GM21423 (cell line): ENCODE results near the gene SDC3.
"Not testable (repeated sequence)": the region's sequence is repeated elsewhere in the genome, so short reads cannot be mapped to it uniquely, and the experiment has no call there.

Experiments used
- ATAC-seq: cut with Tn5 transposase; IDR thresholded peaks from one replicate; pipeline ENCODE4 v1.9.1; 2021; ENCODE audit warnings: mild to moderate bottlenecking, moderate library complexity; ENCODE audit not compliant: unreplicated experiment

The SDC3 gene

DNA sequence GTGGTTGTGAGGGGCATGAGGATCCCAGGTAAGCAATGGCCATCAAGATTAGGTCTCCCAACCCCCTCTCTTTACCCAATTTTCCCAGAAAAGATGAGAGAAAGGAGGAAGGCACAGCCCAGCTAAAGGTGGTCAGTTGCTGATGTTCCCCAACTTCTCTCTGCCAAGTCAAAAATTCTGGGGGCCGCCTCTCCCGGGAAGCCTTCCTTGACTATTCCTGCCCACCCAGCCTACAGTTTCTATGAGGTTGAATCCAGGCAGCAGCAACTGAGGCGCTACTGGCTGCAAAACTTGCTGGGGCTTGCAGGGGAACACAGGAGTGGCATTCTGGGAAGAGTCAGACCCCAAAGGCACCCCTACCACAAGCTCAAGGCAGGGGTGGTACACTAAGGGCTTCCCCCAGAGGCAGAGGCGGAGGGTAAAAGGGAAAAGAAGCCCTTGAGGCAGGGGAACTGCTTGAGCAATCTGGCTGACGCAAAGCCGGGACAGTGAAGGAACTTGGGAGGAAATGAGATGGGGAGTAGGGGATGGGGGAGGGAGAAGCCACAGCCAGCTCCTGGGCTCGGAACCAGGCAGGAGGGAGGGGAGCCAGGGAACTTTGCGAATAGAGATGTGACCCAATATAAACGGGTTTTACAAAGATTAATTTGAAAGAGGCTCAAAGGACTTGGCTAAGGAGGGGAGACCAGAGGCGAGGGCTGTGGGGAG lies 31.2 kb downstream of the SDC3 start:
- ATAC-seq: no peak

DNA sequence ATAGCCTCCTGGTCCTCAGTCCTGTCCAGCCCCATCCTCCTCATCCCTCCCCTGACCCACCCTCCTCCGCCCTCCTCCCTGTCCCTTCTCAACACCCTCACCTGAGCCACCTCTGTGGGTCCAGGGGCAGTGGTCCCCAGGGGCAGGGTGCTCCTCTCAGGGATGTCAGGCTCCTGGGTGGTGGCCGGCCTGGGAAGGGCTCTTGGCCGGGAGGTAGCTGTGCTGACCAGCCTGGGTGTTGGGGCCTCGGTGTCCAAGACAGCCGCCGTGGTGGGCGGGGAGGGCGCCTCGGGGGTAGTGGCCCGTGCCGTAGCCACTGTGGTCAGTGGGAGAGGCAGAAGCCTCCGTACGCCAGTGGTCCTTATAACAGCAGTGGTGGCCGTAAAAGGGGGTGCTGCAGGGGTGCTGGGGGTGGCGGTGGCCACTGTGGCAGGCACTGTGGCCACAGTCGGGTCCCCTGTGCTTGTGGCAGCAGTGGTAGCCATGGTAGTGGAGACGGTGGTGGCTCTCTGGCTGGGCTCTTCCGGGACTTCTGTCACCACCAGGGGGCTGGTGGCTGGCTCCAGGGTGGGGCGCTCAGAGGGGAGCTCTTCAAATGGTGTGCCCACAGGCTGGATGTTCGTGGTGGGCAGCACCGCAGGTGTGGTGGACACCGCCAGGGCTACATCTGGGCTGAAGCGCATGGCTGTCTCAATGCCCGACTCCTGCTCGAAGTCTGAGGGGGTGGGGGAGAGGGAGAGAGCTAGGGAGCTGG lies 31.9 kb downstream of the SDC3 start:
- no peak for ATAC-seq

DNA sequence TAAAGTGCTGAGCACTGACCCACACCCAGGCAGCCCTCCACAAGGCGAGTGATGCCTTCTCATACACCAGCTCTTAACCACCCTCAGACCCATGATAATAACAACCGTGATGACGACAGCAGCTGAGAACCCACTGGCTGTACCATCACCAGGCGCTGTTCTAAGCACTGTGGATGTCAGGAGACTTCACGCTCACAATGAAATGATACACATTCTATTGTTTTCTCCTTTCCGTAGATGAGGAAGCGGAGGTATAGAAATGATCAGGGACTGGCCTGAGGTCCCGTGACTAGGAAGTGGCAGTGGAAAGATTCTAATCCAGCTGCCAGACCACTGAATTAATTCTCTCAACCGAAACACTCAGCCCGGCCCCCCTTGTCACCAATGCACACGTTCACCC lies 32.6 kb downstream of the SDC3 start:
- ATAC-seq: no peak

DNA sequence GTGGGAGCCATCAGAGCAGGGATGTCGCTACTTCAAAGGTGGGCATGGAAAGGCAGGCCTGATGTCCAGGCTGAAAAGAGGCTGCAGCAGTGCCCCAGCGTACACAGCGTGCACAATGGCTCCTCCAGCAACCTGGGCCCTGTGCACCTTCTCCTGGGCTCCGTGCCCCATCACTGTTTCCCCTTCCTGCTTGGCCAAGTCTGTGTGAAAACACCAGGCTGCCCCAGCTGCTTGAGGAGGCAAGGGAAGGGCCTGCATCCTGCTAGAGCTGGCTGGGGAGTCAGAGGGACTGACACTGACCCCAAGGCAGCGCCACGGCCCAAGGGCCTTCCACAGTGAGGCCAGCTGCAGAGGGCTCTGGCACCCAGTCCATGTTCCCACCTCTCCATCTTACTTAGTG lies 33.4 kb downstream of the SDC3 start:
- ATAC-seq: no peak

DNA sequence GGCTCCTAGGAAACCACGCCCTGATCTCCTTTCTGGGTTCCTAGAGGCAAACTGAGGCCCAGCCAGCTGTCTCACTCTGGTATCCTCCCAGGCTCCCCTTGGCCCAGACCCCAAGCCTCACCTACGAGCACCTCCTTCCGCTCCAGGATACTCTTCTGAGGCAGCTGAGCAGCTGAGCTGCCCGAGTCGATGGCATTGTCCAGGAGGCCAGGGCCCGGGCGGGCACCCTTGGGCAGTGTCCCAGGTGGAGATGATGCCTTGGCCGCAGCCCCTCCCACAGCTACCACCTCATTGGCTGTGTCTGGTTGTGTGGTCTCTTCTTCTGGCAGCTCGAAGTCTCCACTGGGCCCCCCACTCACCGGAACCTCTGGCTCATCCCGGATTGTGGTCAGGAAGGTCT lies 34.4 kb downstream of the SDC3 start:
- no peak for ATAC-seq

DNA sequence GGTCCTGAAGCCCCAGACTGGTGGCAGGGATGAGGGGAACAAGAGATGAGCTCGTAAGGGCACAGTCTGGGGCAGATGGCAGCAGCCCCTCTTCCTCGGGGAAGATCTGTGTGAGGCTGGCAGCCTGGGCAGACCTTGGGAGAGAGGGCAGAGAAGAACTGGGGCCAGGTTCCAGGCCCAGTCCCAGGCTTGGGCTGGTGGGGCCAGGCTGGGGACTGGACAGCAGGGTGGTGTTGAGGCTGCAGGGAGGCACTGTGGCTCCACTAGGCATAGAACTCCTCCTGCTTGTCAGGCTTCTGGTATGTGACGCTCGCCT lies 35.7 kb downstream of the SDC3 start:
- no peak for ATAC-seq

DNA sequence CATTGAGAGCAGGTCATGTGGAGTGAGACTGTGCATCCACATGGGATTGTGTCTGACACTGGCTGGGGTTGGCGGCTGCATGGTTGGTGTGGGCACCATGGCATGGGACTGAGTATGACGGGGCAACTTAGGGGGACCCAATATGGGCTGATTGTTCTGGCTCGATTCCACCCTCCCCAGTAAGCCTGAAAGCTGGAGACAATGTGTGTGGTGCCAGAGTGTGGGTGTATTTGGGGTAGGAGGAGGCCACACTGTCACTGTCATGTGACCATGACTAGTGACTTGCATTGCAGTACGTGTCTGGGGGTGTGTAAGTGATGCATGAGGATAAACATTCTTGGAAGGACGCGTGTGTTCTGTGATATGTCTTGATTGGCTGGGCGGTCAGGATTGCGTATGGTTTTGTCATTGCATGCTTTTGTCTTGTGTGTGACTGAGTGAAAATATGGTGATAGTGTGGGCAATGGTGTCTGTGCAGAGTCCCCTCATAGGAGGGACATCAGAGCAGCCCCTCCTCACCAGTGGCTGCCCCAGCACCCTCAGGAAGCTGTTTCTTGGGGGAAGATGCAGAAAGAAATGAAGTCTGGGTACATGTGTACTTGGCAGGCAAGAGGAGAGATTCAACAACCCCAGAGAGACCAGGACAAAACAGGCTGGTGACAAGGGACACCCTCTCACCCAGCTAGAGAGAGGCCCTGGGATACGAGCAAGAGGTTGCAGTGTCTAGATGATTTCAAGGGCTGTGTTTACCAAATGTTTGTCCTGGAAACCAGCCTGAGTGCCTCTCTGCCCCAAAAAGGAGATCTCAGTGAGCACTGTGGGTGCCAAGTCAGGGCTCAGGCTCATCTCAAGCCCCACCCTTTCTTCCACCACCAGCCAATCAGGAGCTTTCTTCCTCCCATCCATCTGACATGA lies 36.3 kb downstream of the SDC3 start:
- no peak for ATAC-seq

DNA sequence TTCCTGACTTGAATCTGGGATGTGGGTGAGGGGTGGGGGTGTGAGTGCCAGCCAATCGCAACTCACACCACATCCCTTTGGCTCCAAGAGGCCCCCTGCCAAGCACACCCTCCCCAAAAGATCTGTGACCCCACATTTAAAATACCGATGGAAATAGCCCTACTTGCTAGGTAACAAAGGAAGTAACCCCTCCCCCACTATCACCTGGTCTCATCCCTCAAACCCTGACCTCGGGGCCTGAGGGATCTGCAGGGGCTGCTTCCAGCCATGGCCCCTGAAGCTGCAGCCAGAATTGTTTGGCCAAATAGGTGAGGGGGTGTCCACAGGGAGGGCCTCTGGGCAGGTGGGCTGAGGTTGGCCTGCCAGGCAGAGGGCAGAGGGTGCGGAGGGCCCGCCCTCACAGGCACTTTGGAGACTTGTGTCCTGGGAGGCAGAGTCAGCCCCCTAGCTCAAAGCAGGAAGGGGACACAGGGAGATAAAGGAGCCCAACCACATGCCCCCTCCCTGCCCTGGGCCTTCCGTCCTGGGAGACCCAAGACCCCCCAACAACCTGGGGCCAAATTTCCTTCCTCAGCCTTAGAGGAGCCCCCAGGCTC lies 37.2 kb downstream of the SDC3 start:
- ATAC-seq: no peak

DNA sequence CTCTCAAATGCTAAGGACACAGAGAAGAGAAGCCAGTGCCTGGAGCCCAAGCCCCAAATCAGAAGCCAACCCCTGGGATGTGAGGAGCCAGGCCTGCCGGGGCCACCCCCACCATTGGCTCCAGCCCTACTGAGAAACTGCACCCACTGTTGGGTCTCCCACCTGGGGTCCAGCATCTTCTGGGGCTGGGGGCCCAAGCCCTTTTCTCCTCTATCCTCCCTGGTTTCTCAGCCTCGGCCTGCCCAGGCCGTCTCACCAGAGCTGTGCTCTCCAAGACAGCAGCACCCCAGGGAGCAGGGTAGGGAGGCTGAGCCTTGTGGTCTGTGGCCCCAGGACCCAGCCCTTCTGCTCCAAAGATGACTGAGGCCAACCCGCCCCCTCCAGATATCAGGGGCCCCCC lies 37.9 kb downstream of the SDC3 start:
- no peak for ATAC-seq

DNA sequence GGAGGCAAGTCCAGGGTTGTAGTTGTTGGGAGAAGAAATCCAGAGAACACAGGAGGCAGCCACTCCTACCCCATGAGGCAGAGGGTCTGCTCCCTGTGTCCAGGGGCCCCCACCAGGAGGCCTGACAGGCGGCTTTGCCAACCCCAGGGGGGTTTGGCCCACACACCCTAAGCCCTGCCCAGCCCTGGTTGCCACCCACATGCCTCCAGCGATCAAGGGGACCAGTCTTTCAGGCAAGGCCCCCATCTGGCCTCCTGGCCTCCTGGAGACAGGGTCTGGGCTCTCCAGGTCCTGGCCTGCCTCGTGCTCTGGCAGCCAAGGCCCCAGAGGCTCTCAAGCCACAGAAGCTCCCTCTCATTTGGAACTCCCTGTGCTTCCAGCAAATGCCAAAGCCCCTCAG lies 38.5 kb downstream of the SDC3 start:
- ATAC-seq: no peak

DNA sequence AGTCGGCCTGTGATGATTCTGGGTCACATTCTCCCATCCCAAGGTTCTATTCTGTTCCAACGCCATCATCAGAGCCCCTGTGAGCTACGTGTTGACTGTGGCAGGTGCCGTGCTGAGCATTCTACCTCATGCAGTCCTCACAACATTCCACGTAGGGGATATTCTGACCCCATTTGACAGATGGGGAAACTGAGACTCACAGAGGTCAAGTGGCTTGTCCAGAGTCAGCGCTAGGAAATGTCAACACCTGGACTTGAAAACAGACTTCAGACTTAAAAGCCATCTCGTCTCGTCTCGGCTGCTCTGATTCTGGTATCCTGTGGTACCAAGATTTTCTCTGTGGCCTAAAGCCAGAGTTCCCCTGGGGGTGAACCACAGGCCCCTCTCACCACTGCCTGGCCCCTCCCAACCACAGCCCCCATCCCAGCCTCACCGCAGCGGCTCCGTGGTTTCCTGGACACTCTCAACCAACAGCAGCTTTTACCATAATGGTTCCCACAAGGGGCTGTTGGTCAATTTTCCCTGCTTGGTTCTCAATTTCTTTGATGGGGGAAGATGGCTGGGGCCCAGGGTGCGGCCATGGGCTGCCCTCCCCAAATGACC lies 39.6 kb downstream of the SDC3 start:
- ATAC-seq: no peak

DNA sequence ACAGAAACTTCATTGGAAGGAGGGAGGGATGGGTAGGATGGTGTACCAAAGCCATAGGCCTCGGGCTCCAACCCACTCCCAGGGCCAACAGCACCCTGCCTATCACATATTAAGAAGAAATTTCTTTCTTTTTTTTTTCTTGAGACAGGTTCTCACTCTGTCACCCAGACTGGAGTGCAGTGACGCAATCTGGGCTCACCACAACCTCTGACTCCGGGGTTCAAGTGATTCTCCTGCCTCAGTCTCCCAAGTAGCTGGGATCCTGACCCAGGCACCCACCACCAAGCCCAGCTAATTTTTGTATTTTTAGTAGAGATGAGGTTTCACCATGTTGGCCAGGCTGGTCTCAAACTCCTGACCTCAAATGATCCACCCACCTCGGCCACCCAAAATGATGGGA lies 40.5 kb downstream of the SDC3 start:
- not testable (repeated sequence) for ATAC-seq

DNA sequence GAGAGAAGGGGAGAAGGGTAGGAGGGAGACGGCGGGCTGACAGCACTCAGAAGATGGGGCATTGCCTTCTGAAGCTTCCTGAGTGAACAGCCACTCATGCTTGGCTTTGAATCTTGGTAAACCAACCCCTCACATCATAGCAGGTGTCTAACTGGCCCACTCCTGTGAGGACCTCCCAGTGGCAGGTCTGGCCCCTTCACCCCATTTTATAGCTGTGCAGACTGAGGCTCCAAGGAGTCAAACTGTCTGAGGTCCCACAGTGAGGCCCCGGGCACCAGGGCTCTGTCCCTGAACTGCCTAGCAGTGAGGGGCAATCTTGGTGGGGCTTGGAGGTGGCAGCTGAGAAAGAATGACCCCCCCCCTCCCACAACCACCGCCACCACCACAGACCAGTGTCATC lies 41.0 kb downstream of the SDC3 start:
- ATAC-seq: no peak

DNA sequence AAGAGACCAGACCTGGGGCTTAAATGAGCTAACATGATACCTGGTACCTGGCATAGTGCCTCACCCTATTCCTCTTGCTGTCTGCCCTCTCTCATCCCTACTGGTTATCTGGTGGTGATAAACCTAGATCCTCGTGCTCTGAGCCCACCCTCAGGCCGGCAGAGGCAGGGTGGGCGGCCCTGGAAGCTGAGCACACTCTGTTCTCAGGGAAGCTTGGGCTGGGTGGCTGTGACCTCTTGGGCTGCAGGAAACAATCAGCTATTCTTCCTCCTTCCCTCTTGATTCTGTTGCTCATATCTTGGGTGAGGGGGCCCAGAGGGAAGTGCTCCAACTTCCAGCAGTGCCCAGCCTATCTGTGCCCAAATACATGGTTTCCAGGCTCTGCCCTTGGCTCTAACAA lies 42.0 kb downstream of the SDC3 start:
- ATAC-seq: no peak

DNA sequence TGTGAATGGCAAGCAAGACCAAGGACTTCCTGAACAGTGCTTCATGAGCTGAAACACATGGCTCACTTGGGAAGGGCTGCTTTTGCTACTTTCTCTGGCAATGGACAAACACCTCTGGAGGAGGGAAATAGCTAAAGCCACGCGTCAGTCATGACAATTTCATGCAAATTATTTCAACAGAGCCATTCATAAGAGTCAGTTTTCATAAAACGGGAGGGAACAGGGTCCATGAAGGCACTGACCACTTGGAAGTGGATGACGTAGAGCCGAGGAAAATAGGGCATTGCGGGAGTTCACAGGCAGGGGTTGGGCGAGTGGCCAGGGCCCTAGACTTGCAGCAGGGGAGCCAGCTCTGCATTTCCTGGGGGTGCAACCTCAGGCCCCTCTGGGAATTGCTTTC lies 43.9 kb downstream of the SDC3 start:
- ATAC-seq: no peak

DNA sequence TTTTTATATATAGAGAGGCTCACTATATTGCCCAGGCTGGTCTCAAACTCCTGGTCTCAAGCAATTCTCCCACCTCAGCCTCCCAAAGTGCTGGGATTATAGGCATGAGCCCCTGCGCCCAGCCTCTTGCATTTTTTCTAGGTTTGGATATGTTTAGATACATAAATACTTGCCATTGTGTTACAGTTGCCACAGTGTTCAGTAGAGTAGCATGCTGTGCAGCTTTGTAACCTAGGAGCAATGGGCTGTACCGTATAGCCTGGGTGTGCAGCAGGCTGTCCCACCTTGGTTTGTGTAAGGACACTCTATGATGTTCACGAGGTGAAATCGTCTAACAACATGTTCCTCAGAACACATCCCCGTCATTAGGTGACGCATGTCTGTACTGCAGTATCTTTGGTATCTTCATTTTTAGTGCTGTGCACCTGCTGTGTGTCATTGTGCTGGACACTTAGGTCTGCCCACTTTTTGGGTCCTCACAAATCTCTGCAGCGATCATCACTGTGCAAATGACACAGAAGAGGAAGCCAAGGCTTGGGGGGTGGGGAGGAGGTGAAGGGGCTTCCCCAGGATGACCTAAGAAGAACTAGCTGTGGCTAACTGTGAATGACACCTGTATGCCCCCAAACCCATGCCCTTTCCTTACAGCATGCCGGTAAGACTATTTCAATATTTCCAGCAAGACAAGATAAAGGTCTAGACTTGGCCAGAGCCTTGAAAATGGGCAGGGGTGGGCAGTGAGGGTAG lies 44.5 kb downstream of the SDC3 start:
- no peak for ATAC-seq

DNA sequence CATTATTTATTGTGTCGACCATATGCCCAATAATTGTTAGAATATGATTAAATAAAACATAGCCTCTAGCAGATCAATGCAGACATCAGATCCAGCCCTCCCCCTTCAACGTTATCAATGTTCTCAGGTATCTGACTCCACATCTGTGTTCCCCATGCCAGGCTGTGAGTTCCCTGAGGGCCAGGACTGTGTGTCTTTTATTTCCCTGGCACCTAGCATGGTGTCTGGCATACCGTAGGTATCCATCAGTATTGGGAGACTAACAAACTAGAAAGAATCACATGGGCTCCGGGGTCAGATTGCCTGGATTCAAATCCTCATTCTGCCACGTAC lies 48.3 kb downstream of the SDC3 start:
- ATAC-seq: no peak

DNA sequence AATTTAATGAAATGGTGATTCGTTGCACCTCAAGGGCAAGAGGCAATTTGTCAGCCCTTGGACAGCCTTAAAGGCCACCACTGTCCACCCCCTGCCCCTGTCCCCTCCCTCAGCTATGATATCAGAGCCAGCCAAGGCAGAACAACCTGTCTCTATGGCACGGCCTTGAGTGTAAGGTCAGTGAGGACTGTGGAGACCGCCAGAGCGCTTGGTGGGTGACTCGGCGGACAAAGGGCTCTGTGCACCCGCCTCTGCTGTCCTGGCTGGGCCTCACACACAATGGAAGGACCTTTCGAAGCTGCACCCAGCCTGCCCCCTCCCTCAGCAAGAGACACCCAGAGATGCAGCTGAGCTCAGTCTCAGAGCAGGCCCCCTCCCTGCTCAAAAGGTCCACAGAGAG lies 50.6 kb downstream of the SDC3 start:
- no peak for ATAC-seq

DNA sequence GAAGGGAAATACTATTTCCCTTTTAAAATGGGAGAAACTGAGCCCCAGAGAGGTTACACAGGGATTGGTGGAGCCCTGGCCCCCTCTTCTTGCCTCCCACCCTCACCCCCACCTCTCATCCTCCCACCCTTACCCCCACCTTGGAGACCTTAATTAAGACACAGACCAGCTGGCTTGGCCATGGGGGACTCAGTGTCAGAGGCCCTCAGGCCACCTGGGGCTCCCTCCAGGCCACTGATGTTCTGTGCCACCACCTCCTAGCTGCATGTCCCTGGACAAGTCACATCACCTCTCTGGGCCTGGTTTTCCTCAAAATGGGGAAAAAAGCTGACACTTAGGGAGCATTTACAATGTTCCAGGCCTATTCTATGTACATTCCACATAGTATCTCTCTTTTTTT lies 51.5 kb downstream of the SDC3 start:
- no peak for ATAC-seq

DNA sequence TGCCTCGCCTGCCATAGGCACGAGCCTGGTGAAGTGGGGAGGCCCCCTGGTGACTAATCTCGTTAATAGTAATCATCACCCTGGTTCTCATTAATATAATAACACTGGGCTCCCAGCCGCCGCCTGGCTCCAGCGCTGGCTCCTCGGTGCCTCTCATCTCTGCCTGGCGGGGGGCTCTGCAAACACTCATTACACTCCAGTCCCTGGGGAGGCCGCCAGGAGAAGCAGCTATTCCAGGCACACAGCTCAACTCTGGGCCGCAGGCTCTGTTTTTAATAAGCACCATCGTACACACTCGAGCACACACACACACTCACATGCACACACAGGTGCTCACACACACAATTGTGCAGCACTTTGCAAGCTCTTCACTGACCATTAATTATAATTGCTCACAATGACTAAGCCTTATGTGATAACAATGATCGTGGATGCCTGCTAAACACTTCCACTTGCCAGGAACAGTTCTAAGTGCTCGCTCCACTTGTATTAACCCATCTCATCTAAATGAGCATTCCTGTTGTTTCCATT lies 52.2 kb downstream of the SDC3 start:
- ATAC-seq: no peak
